ENCODE measurements around the gene EXOSC7.

- TF ChIP-seq CTCF (IDR thresholded peaks at IDR 0.05) (no peak), POLR2AphosphoS5 (IDR thresholded peaks at IDR 0.05) (peak in 1 of 2 donors; percentile 9)
These were observed 50.9 kb downstream of the EXOSC7 start for GRCh38 chr3:45026957-45027356.
